HFF-Myc (cell line): Measurements from ENCODE around the gene PPEF1.

ENCODE experiments used
- DNase-seq: peaks from one replicate; pipeline ENCODE4 v3.0.0-alpha.2; 2011; ENCODE audit warnings: low read depth; ENCODE audit errors: extremely low read depth
- H3K4me3 ChIP-seq: replicated peaks from 2 replicates; pipeline ENCODE4 v1.5.1; 2011; ENCODE audit warnings: low read depth, mild to moderate bottlenecking, control low read depth, low read length
- TF ChIP-seq, protein P1 (sequence below): IDR thresholded peaks from 2 replicates; pipeline ENCODE4 v1.5.1; 2012; ENCODE audit warnings: mild to moderate bottlenecking, low read depth, low read length, control low read depth; ENCODE audit errors: missing control alignments

Gene PPEF1

DNA sequence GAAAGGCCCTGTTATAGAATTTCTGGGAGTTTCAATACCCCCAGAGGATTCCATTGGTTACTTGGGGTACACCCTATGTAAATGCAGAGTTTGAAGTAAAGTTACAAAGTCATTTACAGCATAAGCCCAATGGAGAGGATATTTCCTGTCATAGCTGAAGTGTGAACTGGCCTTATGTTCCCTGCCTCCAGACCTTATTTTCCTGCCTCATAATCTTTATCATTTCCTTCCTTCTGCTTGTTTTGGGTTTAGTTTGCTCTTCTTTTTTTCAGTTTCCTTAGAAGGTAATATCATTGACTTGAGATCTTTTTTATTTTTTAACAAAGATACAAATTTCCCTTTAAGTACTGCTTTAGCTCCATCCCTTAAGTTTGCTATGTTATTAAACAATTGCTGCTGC lies 85.4 kb downstream of the PPEF1 start:
- TF ChIP-seq, protein P1, sequence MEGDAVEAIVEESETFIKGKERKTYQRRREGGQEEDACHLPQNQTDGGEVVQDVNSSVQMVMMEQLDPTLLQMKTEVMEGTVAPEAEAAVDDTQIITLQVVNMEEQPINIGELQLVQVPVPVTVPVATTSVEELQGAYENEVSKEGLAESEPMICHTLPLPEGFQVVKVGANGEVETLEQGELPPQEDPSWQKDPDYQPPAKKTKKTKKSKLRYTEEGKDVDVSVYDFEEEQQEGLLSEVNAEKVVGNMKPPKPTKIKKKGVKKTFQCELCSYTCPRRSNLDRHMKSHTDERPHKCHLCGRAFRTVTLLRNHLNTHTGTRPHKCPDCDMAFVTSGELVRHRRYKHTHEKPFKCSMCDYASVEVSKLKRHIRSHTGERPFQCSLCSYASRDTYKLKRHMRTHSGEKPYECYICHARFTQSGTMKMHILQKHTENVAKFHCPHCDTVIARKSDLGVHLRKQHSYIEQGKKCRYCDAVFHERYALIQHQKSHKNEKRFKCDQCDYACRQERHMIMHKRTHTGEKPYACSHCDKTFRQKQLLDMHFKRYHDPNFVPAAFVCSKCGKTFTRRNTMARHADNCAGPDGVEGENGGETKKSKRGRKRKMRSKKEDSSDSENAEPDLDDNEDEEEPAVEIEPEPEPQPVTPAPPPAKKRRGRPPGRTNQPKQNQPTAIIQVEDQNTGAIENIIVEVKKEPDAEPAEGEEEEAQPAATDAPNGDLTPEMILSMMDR: no peak
- DNase-seq: no peak
- no peak overlapping the region for H3K4me3 ChIP-seq

DNA sequence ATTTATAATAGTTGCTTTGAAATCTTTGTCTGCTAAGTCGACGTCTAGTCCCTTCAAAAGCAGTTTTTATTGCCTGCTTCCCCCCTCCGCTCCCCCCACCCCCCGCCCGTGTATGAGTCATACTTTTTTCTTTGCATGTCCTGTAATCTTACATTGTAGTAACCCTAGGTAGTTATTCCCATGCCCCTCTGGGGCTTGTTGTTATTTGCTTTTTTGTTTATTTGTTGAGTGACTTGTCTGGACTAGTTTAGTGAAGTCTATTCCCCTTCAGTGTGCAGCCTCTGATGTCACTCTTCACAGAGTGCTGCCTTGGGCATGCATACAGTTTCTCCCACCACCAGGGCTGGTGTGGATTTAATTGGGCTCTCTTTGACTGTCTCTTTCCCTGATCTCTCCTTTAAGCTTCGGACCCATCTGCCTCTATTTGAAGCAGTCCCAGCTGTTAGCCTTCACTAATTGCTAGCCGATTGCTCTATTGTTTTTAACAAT lies 86.2 kb downstream of the PPEF1 start:
- DNase-seq: no peak
- TF ChIP-seq, protein P1: no peak
- H3K4me3 ChIP-seq: no peak overlapping the region

DNA sequence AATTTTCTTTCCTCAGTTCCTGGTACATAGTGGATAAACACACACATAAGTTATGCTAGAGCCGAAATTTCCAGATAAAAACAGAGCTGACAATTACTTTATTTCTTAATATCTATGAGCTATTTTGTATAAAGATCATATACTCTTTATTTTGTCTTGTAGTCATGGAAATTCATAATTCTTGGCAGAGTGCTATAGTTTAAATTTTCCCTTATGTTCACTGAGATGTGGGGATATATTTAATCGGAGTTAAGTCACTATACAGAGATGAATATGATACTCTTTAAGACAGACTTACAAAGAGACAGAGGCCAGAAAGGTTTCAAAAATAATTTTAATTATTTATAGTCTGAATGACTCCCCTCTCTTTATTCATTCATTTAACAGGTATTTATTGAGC lies 89.7 kb downstream of the PPEF1 start:
- no peak for DNase-seq
- no peak overlapping the region for H3K4me3 ChIP-seq
- TF ChIP-seq, protein P1: no peak

DNA sequence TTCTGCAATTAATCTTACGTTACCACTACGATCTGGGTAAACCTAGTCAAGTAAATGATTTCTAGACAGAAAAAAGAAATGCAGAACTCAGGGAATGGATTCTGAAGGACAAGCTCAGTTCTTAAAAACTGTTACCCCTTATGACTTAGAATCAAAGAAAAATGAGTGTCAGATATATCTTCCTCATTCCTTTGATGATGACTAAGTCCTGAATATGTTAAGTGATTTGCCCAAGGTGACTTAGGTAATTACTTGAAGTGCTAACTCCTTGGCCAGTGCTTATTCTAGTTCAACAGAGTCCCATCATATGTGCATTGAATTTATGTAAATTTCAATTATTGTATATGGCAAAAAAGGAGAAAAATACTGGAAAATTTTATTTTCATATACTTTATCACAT lies 92.5 kb downstream of the PPEF1 start:
- H3K4me3 ChIP-seq: no peak overlapping the region
- DNase-seq: no peak
- TF ChIP-seq, protein P1: no peak

DNA sequence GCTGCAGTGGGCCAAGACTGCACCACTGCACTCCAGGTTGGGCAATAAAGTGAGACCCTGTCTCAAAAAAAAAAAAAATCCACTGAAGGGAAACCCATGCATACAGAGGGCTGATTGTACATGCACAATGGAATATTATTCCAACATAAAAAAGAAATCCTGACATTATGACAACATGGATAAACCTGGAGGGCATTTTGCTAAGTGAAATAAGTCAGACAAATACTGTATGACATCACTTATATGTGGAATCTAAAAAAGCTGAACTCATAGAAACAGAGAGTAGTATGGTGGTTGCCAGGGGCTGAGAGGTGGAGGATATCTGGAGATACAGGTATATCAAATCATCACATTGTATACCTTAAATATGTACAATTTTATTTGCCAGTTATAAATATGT lies 102.2 kb downstream of the PPEF1 start:
- TF ChIP-seq, protein P1: no peak
- no peak overlapping the region for H3K4me3 ChIP-seq
- no peak for DNase-seq

DNA sequence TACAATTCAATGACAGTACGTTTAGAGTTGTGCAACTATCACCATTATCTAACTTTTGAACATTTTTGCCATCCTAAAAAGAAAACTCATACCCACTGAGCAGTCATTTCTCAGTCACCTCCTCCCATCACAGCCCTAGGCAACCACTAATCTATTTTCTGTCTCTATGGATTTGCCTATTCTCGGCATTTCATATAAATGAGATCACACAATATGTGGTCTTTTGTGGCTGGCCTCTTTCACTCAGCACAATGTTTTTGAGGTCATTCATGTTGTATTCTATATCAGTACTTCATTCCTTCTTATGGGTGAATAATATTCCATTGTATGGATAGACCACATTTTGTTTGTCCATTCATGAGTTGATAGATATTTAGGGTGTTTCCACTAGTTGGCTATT lies 103.0 kb downstream of the PPEF1 start:
- no peak overlapping the region for H3K4me3 ChIP-seq
- TF ChIP-seq, protein P1: no peak
- DNase-seq: no peak

DNA sequence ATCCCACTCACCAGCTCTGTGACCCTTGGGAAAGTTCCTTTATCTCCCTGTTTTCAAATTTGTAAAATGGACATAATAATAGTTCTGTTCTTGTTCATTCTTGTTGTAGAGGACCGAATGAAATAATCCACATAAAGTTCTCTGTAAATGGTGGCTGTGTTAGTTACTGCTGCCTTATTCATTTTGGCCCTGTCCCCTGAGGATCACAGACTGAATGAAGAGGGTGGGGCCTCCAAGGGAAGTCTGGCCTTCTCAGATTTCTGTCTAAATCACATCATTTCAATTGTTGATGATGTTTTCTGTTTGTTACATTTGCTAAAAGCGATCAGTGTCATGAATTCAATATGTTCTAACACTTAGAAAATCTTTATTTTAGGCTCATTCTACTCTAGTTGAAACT lies 117.9 kb downstream of the PPEF1 start:
- H3K4me3 ChIP-seq: no peak overlapping the region
- TF ChIP-seq, protein P1: no peak
- DNase-seq: no peak
